Progenitor cell of endocrine pancreas (in vitro differentiated cells): Measurements from ENCODE around the gene RSPO4. TPM values are rescaled to one million over a fixed set of nuclear protein-coding genes. Genes with fewer than 3 reads are reported as not detected.

Source experiments
- DNase-seq: peaks from one replicate; pipeline ENCODE4 v3.0.0; 2021; ENCODE audit warnings: low spot score; ENCODE audit not compliant: unreplicated experiment
- H3K27ac Mint-ChIP-seq: 2 replicates; pipeline ENCODE4 v1.8.0; 2021; ENCODE audit warnings: mild to moderate bottlenecking, moderate library complexity, mixed read lengths
- H3K27me3 Mint-ChIP-seq: 2 replicates; pipeline ENCODE4 v1.8.0; 2021; ENCODE audit warnings: mixed read lengths
- H3K36me3 Mint-ChIP-seq: 2 replicates; pipeline ENCODE4 v1.8.0; 2022; ENCODE audit warnings: mixed read lengths; ENCODE audit not compliant: insufficient read depth
- H3K4me1 Mint-ChIP-seq: 2 replicates; pipeline ENCODE4 v1.8.0; 2021; ENCODE audit warnings: low read depth, mixed read lengths
- H3K4me3 Mint-ChIP-seq: 2 replicates; pipeline ENCODE4 v1.8.0; 2021; ENCODE audit warnings: low read depth, mild to moderate bottlenecking, moderate library complexity, mixed read lengths
- H3K9me3 Mint-ChIP-seq: 2 replicates; pipeline ENCODE4 v1.8.0; 2021; ENCODE audit warnings: low read depth, mixed read lengths
- total RNA-seq: library from RNA; stranded (reverse); gene quantifications from 2 replicates; pipeline ENCODE4 v1.2.1, GENCODE V29; 2021
- TF ChIP-seq, protein P1 (sequence below): fragments of 200-600 bp; sonication (generic); IDR thresholded peaks from one replicate; pipeline ENCODE4 v1.5.0; 2021; ENCODE audit warnings: antibody characterized with exemption, mild to moderate bottlenecking; ENCODE audit not compliant: unreplicated experiment

The RSPO4 gene
- total RNA-seq, 1 donor from 2014 or later = 1.4 TPM

DNA sequence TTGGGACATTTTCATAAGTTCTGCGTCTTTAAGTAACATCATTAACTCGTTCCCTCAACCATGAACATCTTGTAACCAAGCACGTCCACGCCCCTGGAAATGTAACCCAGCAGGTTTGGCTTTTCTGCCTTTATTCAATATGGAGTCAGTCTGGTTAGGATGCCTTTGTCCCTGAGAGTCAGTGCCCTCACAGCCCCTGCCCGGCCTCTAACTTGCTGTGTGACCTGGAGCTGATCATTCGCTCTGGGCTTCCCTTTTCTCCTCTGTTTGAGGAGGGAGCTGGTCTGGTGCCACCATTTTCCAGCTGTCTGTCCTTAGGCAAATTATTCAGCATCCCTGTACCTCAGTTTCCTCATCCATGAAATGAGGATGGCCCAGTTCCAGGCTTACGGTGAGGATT is 59.5 kb downstream of the RSPO4 start:
- Mint-ChIP-seq H3K4me1 (peaks cover 16% of the 10 kb centered on the region), H3K36me3 (no peaks in the 10 kb centered on the region), H3K4me3 (no peak overlapping the region), H3K27ac (no peak overlapping the region), H3K27me3 (peaks cover 9% of the 10 kb centered on the region), H3K9me3 (no peaks in the 10 kb centered on the region)
- TF ChIP-seq, protein P1, sequence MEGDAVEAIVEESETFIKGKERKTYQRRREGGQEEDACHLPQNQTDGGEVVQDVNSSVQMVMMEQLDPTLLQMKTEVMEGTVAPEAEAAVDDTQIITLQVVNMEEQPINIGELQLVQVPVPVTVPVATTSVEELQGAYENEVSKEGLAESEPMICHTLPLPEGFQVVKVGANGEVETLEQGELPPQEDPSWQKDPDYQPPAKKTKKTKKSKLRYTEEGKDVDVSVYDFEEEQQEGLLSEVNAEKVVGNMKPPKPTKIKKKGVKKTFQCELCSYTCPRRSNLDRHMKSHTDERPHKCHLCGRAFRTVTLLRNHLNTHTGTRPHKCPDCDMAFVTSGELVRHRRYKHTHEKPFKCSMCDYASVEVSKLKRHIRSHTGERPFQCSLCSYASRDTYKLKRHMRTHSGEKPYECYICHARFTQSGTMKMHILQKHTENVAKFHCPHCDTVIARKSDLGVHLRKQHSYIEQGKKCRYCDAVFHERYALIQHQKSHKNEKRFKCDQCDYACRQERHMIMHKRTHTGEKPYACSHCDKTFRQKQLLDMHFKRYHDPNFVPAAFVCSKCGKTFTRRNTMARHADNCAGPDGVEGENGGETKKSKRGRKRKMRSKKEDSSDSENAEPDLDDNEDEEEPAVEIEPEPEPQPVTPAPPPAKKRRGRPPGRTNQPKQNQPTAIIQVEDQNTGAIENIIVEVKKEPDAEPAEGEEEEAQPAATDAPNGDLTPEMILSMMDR = no peak
- DNase-seq = no peak

DNA sequence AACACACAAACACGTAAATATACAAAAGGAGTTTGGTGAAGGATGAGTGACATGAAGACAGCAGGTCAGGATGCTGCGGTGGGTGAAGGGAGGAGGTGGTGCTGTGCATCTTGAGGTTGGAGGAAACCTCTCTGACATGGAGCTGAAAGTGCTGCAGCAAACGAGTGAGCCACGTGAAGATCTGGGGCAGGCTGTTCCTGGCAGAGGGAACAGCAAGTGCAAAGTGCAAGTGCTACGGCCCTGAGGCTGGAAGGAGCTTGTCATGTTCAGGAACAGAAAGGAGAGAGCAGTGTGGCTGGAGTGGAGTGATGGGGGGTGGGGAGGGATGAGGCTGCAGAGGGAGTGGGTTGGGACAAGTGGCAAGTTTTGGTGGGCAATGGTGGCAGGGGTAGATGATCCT is 61.2 kb downstream of the RSPO4 start:
- H3K4me3 Mint-ChIP-seq = no peak overlapping the region
- TF ChIP-seq, protein P1 = no peak
- no peak for DNase-seq
- H3K4me1 Mint-ChIP-seq = peaks cover 16% of the 10 kb centered on the region
- H3K27me3 Mint-ChIP-seq = peaks cover 5% of the 10 kb centered on the region
- no peaks in the 10 kb centered on the region for H3K36me3 Mint-ChIP-seq
- H3K9me3 Mint-ChIP-seq = no peaks in the 10 kb centered on the region
- no peak overlapping the region for H3K27ac Mint-ChIP-seq

DNA sequence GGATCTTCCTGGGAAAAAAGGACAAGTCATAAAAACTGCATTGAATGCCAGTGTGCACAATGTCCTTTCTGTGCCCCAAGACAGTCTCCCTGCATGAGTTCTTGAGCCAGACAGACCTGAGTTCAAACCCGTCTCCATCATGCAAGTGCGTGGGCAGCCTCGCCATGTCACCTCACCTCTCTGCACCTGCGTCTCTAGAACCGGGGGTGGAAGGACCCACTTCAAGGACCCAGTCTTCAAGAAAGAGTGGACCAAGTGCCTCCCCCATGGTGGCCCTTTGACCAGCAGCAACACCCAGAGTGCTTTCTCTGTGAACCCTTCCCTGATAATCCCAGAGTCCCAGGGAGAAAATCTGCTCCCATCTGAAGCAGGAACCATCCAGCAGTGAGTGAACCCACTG is 62.5 kb downstream of the RSPO4 start:
- Mint-ChIP-seq H3K36me3 (no peaks in the 10 kb centered on the region), H3K27ac (no peak overlapping the region), H3K4me3 (no peak overlapping the region), H3K4me1 (peaks cover 11% of the 10 kb centered on the region), H3K27me3 (peaks cover 5% of the 10 kb centered on the region), H3K9me3 (no peaks in the 10 kb centered on the region)
- no peak for DNase-seq
- TF ChIP-seq, protein P1 = no peak

DNA sequence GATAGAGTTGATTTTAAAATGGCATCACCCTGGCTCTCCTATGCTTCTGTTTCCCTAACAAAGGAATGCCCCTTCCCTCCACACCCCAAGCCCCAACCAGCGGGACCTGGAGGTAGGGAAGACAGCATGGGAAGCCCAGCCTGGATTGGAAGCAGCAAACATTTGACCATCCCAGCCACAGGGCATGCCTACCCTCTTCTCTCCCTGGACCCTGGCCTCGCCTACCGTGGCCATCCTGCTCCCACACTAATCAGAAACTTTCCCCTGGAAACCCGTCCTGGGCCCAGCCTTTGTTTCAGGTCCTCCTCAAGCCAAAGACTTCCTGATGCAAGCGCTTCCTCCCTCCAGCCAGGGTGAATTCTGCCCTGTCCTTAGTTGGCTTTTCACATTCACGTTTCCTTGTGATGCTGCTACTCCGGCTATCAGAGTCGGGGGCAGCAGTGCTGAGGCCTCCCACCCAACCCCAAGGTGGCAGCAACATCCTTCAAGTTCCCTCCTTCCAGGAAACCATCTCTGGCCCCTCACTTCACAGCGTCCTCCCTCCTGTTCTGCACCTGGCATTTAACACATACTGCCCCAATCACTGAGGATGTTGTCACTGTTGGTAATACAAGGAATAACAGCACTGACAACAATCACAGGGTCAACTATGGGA is 67.8 kb downstream of the RSPO4 start:
- DNase-seq = no peak
- no peak overlapping the region for H3K27ac Mint-ChIP-seq

DNA sequence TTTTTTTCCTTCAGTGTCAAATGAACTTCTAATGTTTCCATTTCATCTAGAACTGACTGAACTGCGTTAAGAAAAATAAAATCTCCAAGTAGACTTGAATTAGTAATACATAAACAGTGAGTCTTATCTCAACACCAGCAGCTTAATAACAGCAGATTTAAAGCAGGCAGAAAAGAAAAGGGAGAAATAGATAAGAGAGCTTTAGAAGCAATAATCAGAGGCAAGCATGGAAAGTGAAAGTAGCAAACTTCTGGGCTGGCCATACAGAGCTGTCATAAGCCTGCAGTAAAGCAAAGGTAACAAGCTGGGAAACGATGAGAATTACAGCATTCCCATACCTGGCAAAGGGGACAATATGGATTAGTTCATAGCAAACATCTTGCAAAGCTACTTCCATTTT is 69.1 kb downstream of the RSPO4 start:
- Mint-ChIP-seq H3K27me3 (peaks cover 4% of the 10 kb centered on the region), H3K4me1 (no peaks in the 10 kb centered on the region), H3K4me3 (no peak overlapping the region), H3K36me3 (no peaks in the 10 kb centered on the region), H3K9me3 (peaks cover 18% of the 10 kb centered on the region), H3K27ac (no peak overlapping the region)
- no peak for DNase-seq
- TF ChIP-seq, protein P1 = no peak

More for the DNA sequence above, 67.8 kb downstream of the RSPO4 start:
- Mint-ChIP-seq H3K4me3 (no peak overlapping the region), H3K27me3 (peaks cover 4% of the 10 kb centered on the region), H3K4me1 (no peaks in the 10 kb centered on the region), H3K36me3 (no peaks in the 10 kb centered on the region), H3K9me3 (peaks cover 15% of the 10 kb centered on the region)
- TF ChIP-seq, protein P1 = no peak
